PFSK-1 (cell line): ENCODE data around the gene MYL10.

Source experiments
- FOXP2 ChIP-seq: optimal IDR thresholded peaks from 2 replicates; pipeline ENCODE3; 2011; ENCODE audit warnings: borderline replicate concordance, control low read depth, inconsistent platforms; ENCODE audit not compliant: insufficient read depth; ENCODE audit errors: extremely low read length, extremely low read depth
- POLR2AphosphoS5 ChIP-seq: IDR thresholded peaks from 2 replicates; pipeline ENCODE4 v1.6.1; 2012; ENCODE audit warnings: low read depth, mild to moderate bottlenecking, control low read depth, low read length, moderate library complexity
- SIN3A ChIP-seq: IDR thresholded peaks from 2 replicates; pipeline ENCODE4 v1.6.1; 2012; ENCODE audit warnings: mild to moderate bottlenecking, low read length, moderate library complexity, borderline replicate concordance; ENCODE audit not compliant: insufficient read depth
- TAF1 ChIP-seq: IDR thresholded peaks from 2 replicates; pipeline ENCODE4 v1.6.1; 2012; ENCODE audit warnings: low read length, control low read depth, borderline replicate concordance; ENCODE audit not compliant: insufficient read depth
- TF ChIP-seq, protein P1 (sequence below), 2 experiments: IDR thresholded peaks; 2 replicates each; pipeline versions ENCODE4 v1.6.1 to v1.8.0; 2011 to 2012; ENCODE audit warnings: low read depth in 2 of 2, low read length in 2 of 2, control low read depth in 1 of 2, inconsistent platforms in 1 of 2, mild to moderate bottlenecking in 1 of 2, moderate library complexity in 1 of 2; ENCODE audit not compliant: insufficient read depth in 1 of 2

MYL10 gene

DNA sequence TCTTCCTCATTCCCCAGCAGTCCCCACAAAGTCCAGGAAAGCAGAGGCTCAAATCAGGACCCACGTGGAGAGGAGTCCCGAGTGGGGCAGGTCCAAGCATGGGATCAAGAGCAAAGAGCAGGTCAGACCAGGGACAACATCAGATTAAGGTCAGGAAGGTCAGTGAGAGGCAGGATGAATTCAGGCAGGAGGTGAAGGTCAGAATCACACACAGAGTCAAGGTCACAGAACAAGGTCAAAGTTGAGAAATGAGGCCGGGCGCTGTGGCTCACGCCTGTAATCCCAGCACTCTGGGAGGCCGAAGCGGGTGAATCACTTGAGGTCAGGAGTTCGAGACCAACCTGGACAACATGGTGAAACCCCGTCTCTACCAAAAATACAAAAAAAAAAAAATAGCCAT, 2.3 kb downstream of the MYL10 start:
- no peak for TF ChIP-seq POLR2AphosphoS5
- no peak for TF ChIP-seq SIN3A
- TF ChIP-seq, protein P1, sequence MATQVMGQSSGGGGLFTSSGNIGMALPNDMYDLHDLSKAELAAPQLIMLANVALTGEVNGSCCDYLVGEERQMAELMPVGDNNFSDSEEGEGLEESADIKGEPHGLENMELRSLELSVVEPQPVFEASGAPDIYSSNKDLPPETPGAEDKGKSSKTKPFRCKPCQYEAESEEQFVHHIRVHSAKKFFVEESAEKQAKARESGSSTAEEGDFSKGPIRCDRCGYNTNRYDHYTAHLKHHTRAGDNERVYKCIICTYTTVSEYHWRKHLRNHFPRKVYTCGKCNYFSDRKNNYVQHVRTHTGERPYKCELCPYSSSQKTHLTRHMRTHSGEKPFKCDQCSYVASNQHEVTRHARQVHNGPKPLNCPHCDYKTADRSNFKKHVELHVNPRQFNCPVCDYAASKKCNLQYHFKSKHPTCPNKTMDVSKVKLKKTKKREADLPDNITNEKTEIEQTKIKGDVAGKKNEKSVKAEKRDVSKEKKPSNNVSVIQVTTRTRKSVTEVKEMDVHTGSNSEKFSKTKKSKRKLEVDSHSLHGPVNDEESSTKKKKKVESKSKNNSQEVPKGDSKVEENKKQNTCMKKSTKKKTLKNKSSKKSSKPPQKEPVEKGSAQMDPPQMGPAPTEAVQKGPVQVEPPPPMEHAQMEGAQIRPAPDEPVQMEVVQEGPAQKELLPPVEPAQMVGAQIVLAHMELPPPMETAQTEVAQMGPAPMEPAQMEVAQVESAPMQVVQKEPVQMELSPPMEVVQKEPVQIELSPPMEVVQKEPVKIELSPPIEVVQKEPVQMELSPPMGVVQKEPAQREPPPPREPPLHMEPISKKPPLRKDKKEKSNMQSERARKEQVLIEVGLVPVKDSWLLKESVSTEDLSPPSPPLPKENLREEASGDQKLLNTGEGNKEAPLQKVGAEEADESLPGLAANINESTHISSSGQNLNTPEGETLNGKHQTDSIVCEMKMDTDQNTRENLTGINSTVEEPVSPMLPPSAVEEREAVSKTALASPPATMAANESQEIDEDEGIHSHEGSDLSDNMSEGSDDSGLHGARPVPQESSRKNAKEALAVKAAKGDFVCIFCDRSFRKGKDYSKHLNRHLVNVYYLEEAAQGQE (IDR thresholded peaks at IDR 0.05; ENCODE audit: insufficient read depth in 1 of 2, low read depth in 2 of 2, low read length in 2 of 2): no peak
- no peak for TF ChIP-seq TAF1
- TF ChIP-seq FOXP2: no peak

DNA sequence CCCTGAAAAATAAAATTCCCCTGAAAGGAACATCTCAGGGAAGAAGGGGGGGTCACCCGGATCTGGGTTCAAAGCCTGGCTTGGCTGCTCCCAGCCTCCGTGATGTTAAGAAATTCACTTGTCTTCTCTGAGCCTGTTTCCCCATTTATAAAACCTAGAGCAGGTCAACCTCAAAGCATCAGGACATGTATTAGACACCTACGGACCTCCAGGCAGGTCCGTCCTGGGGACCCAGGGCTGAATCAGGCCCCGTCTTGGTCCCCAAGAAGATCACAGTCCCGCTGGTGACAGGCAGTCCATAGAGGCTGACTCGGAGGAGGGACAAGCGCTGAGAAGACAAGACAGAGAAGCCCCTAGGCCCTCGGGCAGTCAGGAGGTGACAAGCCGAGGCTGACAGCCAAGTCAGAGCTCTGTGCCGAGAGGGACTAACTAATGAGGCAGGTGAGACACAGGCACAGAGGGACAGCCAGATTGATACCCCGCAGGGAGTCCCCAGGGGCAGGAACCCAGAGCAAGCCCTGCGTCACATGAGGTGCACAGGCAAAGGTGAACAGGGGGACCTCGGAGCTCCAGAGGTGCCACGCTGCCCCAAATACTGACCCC, 2.9 kb downstream of the MYL10 start:
- TF ChIP-seq SIN3A: no peak
- TF ChIP-seq, protein P1 (IDR thresholded peaks at IDR 0.05; ENCODE audit: insufficient read depth in 1 of 2, low read depth in 2 of 2, low read length in 2 of 2): no peak

DNA sequence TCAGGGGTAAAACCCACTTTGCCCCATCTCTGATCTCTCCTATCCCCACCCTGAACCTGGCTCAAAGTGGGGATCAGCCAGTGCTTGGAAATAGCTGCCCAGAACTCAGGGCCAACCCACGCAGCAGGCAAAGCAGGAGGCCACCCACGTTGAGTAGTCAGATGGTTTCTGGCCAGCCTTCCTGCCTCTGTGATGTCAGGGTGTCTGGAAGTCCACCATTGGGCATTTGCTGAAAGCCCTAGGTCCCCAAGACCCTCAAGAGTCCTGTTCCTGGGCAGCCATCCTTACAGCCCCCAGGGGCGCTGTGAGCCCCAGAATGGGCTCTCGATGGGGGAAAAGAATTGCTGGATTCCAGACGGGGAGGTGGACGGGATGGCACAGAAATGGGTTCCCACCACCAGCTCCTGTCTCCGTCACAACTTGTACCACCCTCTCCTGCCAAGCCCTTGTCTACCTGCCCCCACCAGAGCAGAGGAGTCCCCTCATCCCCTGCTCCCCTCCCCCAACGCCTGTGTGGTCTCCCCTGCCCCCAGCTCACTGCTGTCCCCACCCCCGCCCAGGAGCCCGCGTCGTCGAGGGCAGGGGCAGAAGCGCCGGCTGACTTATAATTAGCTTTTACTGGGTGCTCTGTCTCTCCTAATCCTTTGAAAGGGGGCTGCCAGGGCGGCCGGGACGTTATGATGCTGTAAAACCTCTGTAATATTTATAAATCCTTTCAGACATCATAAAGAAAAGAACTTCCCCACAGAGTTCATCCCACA, 3.9 kb downstream of the MYL10 start:
- TF ChIP-seq TAF1: no peak
- TF ChIP-seq POLR2AphosphoS5: no peak
- no peak for TF ChIP-seq FOXP2
- TF ChIP-seq, protein P1 (IDR thresholded peaks at IDR 0.05; ENCODE audit: insufficient read depth in 1 of 2, low read depth in 2 of 2, low read length in 2 of 2): no peak
- TF ChIP-seq SIN3A: no peak

DNA sequence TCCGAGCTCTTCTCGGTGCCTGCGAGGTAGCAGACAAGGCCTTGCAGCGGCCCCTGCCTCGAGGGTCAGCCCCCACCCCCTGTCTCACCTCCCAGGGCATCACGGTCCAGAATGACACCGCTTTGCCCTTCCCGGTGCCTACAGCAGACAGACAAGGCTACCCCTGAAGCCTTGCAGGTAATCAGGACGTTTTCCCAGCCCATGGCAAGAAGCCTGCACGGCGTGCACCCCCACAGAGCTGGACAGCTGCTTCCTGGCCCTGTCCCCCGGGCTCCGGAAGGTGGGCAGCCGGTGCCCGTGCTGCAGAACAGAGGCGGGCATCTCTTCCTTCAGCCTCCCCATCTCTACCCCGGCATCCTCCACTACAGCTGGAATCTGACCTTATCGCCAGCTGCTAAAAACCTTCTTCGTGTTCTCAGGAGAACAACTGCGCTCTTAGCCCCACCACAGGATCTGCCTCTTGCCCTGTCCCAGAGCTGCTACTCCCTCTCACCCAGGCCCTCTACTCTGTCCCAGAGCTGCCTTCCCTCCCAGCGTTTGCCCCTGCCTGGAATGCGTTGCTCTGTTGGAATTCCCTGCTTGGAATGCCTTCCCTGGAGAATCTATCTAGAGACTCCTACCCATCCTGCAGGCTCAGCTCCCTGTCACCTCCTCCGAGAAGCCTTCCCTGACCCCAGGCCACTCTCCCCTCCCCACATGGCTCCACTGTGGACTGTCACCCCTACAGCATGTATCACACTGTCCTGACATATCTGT, 4.7 kb downstream of the MYL10 start:
- TF ChIP-seq FOXP2 (no peak), TAF1 (no peak), POLR2AphosphoS5 (no peak), SIN3A (no peak)
- TF ChIP-seq, protein P1 (IDR thresholded peaks at IDR 0.05; ENCODE audit: insufficient read depth in 1 of 2, low read depth in 2 of 2, low read length in 2 of 2): no peak
